ENCODE data around the gene HECTD3.
"Not testable (repeated sequence)": the region's sequence is repeated elsewhere in the genome, so short reads cannot be mapped to it uniquely, and the experiment has no call there.

HECTD3 gene

DNA sequence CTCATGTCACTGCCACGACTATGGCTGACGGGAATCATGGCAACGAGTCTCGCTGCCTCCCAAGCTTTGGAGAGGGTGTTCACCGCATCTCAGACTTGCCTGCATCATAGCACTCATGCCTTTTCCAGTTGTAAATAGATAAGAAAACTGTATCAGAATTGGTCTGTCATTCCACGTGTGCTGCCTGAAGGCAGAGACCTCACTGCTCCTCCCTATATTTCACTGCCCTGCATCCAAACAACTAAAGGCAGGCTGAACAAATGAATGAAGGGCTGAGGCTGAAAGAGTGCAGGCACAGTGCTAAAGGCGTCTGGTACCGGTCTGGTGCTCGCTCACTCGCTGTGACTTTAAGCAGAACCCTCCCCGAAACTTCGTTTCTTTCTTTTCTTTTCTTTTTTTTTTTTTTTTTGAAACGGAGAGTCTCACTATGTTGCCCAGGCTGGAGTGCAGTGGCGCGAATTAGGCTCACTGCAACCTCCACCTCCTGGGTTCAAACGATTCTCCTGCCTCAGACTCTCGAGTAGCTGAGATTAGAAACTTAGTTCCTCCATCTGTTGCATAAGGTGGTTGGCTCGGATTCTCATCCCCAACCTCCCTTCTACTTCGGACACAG lies 25.3 kb downstream of the HECTD3 start:
- DNase-seq: no peak

DNA sequence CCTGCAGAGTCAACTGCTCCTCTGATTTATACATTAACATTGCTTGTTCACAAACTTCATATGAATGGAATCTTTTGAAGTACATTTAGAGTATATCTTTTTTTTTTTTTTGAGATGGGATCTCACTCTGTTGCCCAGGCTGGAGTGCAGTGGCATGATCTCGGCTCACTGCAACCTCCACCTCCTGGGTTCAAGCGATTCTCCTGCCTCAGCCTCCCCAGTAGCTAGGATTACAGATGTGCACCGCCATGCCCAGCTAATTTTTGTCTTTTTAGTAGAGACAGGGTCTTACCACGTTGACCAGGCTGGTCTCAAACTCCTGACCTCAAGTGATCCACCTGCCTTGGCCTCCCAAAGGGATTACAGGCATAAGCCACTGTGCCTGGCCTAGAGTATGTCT lies 33.8 kb downstream of the HECTD3 start:
- not testable (repeated sequence) for DNase-seq

DNA sequence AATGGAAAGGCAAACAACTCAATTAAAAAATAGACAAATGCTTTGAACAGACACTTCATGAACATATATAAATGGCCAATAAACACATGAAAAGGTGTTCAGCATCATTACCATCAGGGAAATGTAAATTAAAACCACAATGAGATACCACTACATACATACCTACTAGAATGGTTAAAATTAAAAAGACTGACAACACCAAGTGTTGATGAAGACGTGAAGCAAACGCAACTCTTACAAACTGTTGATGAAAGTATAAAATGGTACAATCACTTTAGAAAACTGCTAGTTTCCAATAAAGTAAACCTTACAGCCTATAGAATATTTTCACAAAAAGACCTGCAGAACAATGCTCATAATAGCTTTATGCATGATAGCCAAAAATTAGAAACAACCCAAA lies 34.9 kb downstream of the HECTD3 start:
- no peak for DNase-seq

DNA sequence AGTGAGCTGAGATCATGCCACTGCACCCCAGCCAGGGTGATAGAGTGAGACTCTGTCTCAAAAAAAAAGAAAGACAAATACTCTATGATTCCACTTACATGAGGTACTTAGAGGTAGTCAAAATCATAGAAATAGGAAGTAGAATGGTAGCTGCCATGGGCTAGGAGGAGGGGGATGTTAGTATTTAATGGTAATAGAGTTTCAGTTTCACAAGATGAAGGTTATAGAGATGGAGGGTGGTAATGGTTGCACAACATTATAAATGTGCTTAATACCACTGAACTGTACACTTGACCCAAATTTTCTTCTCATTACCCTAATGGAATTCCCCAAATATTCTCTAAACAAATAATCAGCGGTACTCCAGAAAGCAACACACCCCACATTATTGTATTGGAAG lies 37.5 kb downstream of the HECTD3 start:
- DNase-seq: no peak

DNA sequence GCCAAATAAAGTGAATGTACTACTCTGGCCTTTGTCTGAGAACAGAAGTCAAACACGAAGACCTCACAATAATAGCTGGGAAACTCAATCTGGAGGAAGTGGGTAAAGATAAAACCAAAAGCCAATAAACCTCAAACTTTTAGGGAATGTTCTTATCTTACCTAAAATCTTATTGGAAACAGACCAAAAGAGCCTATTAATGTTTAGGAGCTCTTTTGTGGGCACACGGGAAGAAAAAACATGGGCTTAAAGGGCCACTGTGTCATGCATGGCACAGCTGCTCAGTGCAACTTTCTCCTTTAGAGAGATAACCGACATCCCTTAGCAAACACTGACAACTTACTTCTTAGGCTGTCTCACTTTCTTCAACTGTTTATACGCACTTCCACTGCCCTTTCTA lies 40.8 kb downstream of the HECTD3 start:
- no peak for DNase-seq

DNA sequence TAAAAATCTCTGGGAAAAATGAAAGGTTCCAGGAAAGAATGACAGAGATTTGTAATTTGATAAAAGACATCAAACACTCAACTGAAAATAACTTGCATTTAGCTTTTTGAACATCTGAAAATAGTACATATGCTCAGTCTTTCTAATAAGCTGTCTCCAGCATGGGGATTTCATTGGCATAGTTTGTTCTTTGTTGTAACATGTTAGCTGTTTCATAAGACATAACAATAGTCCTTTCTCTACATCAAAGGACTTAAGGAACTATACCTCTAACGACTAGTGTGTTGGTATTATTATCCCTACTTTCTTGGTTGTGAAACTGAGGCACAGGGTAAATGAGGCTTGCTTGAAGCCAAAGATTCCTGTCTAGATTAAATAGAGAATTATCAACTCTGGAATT lies 46.7 kb downstream of the HECTD3 start:
- no peak for DNase-seq

DNA sequence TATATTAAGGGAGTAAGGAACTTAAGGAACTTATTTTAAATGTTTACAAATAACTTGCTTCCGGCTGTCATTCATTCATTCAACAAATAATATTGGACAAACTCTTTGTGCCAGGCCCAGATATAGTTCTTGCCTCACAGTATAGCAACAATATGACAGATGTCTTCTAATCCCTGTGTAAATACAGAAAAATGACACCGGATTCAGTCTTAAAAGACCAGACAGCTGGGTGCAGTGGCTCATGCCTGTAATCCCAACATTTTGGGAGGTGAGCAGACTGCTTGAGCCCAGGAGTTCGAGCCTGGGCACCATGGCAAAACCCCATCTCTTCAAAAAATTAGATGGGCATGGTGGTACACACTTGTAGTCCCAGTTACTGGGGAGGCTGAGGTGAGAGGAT lies 48.4 kb downstream of the HECTD3 start:
- no peak for DNase-seq

DNA sequence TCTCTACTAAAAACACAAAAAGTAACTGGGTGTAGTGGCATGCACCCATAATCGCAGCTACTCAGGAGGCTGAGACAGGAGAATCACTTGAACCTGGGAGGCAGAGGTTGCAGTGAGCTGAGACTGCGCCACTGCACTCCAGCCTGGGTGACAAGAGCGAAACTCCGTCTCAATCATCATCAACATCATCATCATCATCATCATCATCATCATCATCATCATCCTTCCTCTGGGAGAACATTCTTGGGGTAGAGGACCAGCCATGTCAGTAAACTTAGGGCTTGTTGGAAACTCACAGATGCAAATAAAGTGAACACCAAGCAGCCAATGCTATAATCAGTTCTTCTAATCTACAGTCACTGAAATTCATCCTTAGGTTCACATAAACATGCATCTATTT lies 49.1 kb downstream of the HECTD3 start:
- not testable (repeated sequence) for DNase-seq

DNA sequence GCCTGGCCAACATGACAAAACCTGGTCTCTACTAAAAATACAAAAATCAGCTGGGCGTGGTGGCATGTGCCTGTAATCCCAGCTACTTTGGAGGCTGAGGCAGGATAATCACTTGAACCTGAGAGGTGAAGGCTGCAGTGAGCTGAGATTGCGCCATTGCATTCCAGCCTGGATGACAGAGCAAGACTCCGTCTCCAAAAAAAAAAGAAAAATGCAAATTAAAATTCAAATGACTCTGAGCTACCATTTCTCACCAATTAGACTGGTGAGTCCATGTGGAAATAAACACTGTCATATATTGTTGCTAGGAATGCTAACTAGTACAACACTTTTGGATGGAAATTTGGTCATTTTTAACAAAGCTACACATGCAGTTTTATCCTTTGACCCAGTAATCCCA lies 53.6 kb downstream of the HECTD3 start:
- DNase-seq: not testable (repeated sequence)

DNA sequence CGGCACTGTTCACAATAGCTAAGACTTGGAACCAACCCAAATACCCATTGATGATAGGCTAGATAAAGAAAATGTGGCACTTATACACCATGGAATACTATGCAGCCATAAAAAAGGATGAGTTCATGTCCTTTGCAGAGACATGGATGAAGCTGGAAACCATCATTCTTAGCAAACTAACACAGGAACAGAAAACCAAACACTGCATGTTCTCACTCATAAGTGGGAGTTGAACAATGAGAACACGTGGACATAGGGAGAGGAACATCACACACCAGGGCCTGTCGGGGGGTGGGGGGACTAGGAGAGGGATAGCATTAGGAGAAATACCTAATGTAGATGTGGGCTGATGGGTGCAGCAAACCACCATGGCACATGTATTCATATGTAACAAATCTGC lies 55.0 kb downstream of the HECTD3 start:
- not testable (repeated sequence) for DNase-seq

All from CD4-positive, alpha-beta T cell treated with Interleukin-10 for 1 hour (primary cell).